CD14-positive monocyte (primary cell): ENCODE data around the gene PTGFRN. TPM values are rescaled to one million over a fixed set of nuclear protein-coding genes. Genes with fewer than 3 reads are reported as not detected.

Source experiments
- DNase-seq, 3 donors: peaks; one replicate each; pipeline ENCODE4 v3.0.0-alpha.2; 2011 to 2022
- H2AFZ ChIP-seq: 2 replicates; pipeline ENCODE4 v1.6.0; 2012; ENCODE audit warnings: mild to moderate bottlenecking, low read depth, low read length, inconsistent platforms; ENCODE audit not compliant: insufficient read depth, poor library complexity, severe bottlenecking
- H3K27ac ChIP-seq, 2 donors: 1 replicate in 1 of 2; 2 replicates in 1 of 2; pipeline ENCODE4 v1.5.1; 2012 to 2013; ENCODE audit warnings: low read length in 2 of 2, control low read depth in 1 of 2, inconsistent platforms in 1 of 2, low read depth in 1 of 2, mild to moderate bottlenecking in 1 of 2
- H3K27me3 ChIP-seq, 2 donors: one replicate each; pipeline versions ENCODE4 v1.6.0 to v1.6.1; 2011 to 2013; ENCODE audit warnings: low read length in 2 of 2; ENCODE audit not compliant: control insufficient read depth in 2 of 2, insufficient read depth in 2 of 2
- H3K36me3 ChIP-seq, 2 donors: replicated peaks in 1 of 2; 1 replicate in 1 of 2; 2 replicates in 1 of 2; pipeline versions ENCODE4 v1.5.1 to v1.6.1; 2012 to 2013; ENCODE audit warnings: low read length in 2 of 2, control low read depth in 1 of 2, inconsistent platforms in 1 of 2, mild to moderate bottlenecking in 1 of 2; ENCODE audit not compliant: insufficient read depth in 2 of 2, control insufficient read depth in 1 of 2
- H3K4me1 ChIP-seq, 2 donors: 1 replicate in 1 of 2; 2 replicates in 1 of 2; pipeline versions ENCODE4 v1.5.1 to v1.6.1; 2012 to 2013; ENCODE audit warnings: low read length in 2 of 2, control low read depth in 1 of 2, inconsistent platforms in 1 of 2, mild to moderate bottlenecking in 1 of 2, moderate library complexity in 1 of 2; ENCODE audit not compliant: insufficient read depth in 2 of 2, control insufficient read depth in 1 of 2
- H3K4me2 ChIP-seq: replicated peaks from 2 replicates; pipeline ENCODE3; 2012; ENCODE audit warnings: low read length, moderate library complexity, mild to moderate bottlenecking; ENCODE audit not compliant: poor library complexity, severe bottlenecking; ENCODE audit errors: extremely low read depth
- H3K4me3 ChIP-seq, 3 experiments: fragments of 200-600 bp in 1 of 3; sonication (generic) in 1 of 3; replicated peaks in 1 of 3; 1 replicate in 2 of 3; 2 replicates in 1 of 3; pipeline ENCODE4 v1.5.1; 2011 to 2013; ENCODE audit warnings: low read length in 3 of 3, mild to moderate bottlenecking in 3 of 3, control low read depth in 2 of 3, low read depth in 2 of 3, inconsistent platforms in 1 of 3, moderate library complexity in 1 of 3
- H3K79me2 ChIP-seq: 2 replicates; pipeline ENCODE4 v1.6.0; 2012; ENCODE audit warnings: mild to moderate bottlenecking, control low read depth, inconsistent platforms, low read length, moderate library complexity; ENCODE audit not compliant: insufficient read depth
- H3K9ac ChIP-seq: 2 replicates; pipeline ENCODE4 v1.6.0; 2017; ENCODE audit warnings: low read length, mild to moderate bottlenecking; ENCODE audit not compliant: insufficient read depth, poor library complexity, severe bottlenecking
- H3K9me3 ChIP-seq, 2 donors: replicated peaks in 1 of 2; 1 replicate in 1 of 2; 2 replicates in 1 of 2; pipeline versions ENCODE4 v1.5.1 to v1.6.1; 2012 to 2013; ENCODE audit warnings: low read length in 2 of 2, control low read depth in 1 of 2; ENCODE audit not compliant: control insufficient read depth in 1 of 2, insufficient read depth in 1 of 2
- H4K20me1 ChIP-seq: 2 replicates; pipeline ENCODE4 v1.6.0; 2012; ENCODE audit warnings: mild to moderate bottlenecking, low read length, control low read depth, moderate library complexity; ENCODE audit not compliant: insufficient read depth
- H3K27ac Mint-ChIP-seq, 7 donors: one replicate each; pipeline ENCODE4 v1.8.0; 2020; ENCODE audit warnings: mild to moderate bottlenecking in 7 of 7, mixed read lengths in 7 of 7, moderate library complexity in 6 of 7, inconsistent platforms in 2 of 7
- H3K27me3 Mint-ChIP-seq, 3 donors: one replicate each; pipeline ENCODE4 v1.8.0; 2021 to 2022; ENCODE audit warnings: low read depth in 3 of 3, mild to moderate bottlenecking in 3 of 3, mixed read lengths in 3 of 3, moderate library complexity in 3 of 3, inconsistent platforms in 1 of 3
- H3K36me3 Mint-ChIP-seq, 2 donors: one replicate each; pipeline ENCODE4 v1.8.0; 2020; ENCODE audit warnings: mixed read lengths in 2 of 2, inconsistent platforms in 1 of 2, mild to moderate bottlenecking in 1 of 2
- H3K4me1 Mint-ChIP-seq: one replicate; pipeline ENCODE4 v1.8.0; 2020; ENCODE audit warnings: mild to moderate bottlenecking, mixed read lengths
- H3K4me3 Mint-ChIP-seq, 2 donors: one replicate each; pipeline ENCODE4 v1.8.0; 2020; ENCODE audit warnings: mild to moderate bottlenecking in 2 of 2, mixed read lengths in 2 of 2, moderate library complexity in 1 of 2
- H3K9me3 Mint-ChIP-seq, 7 donors: one replicate each; pipeline ENCODE4 v1.8.0; 2020 to 2022; ENCODE audit warnings: mixed read lengths in 7 of 7, mild to moderate bottlenecking in 6 of 7, moderate library complexity in 6 of 7, inconsistent platforms in 2 of 7
- CTCF ChIP-seq: fragments of 200-600 bp; IDR thresholded peaks from one replicate; pipeline ENCODE4 v1.8.0; 2022; ENCODE audit warnings: antibody characterized with exemption, mild to moderate bottlenecking
- WGBS: methylation state at CpG from one replicate; pipeline ENCODE4 v1.1.5; 2013; ENCODE audit warnings: missing lambda C conversion rate; ENCODE audit not compliant: insufficient coverage; 5-methylcytosine and 5-hydroxymethylcytosine counted together
- intact Hi-C, 2 donors: fragments of 100-400 bp; cut with micrococcal nuclease; formaldehyde crosslinking; loops; one replicate each; pipeline versions ENCODE4 v1.15.0 to v1.15.1; 2023
- polyA plus RNA-seq, 3 donors: library from polyadenylated mRNA; depleted of rRNA in 1 of 3; unstranded in 2 of 3; stranded (reverse) in 1 of 3; fragments of 300-500 nt in 2 of 3; fragments of >200 nt in 1 of 3; fragmentation: Illumina TruSeq in 2 of 3; gene quantifications; 1 replicate in 2 of 3; 2 replicates in 1 of 3; pipeline ENCODE4 v1.2.3, GENCODE V29; 2012 to 2021

Gene PTGFRN
- polyA plus RNA-seq, 3 donors = 1.5 to 2.9 (median 1.6) TPM

- no peak for DNase-seq
- H3K27ac ChIP-seq = no peak overlapping the region
- 100% methylated on average over 1 of the region's 3 CpGs for WGBS
- no peaks in the 10 kb centered on the region for H3K79me2 ChIP-seq
- H3K4me1 Mint-ChIP-seq = no peaks in the 10 kb centered on the region
- H4K20me1 ChIP-seq = no peaks in the 10 kb centered on the region
- H3K36me3 ChIP-seq = no peaks in the 10 kb centered on the region
- no peak overlapping the region for H3K4me3 ChIP-seq
- no peaks in the 10 kb centered on the region for H3K4me1 ChIP-seq
- H2AFZ ChIP-seq = no peak overlapping the region
- no peak overlapping the region for H3K4me2 ChIP-seq
- peaks cover 3 to 12% (median 8%) of the 10 kb centered on the region in 7 donors for H3K9me3 Mint-ChIP-seq
- no peak overlapping the region for H3K4me3 Mint-ChIP-seq
- H3K27ac Mint-ChIP-seq = no peak overlapping the region
- peaks cover 0 to 3% of the 10 kb centered on the region in 2 donors for H3K9me3 ChIP-seq
- peaks cover 0 to 19% of the 10 kb centered on the region in 2 donors for H3K27me3 ChIP-seq
- no peak overlapping the region for H3K9ac ChIP-seq
- no peak for TF ChIP-seq CTCF
- intact Hi-C loops = no loop called here
- peaks cover 13 to 25% (median 17%) of the 10 kb centered on the region in 3 donors for H3K27me3 Mint-ChIP-seq
- H3K36me3 Mint-ChIP-seq = no peaks in the 10 kb centered on the region
Measured at GRCh38 chr1:116902723-116903383, 6.9 kb upstream of the PTGFRN start.

DNA sequence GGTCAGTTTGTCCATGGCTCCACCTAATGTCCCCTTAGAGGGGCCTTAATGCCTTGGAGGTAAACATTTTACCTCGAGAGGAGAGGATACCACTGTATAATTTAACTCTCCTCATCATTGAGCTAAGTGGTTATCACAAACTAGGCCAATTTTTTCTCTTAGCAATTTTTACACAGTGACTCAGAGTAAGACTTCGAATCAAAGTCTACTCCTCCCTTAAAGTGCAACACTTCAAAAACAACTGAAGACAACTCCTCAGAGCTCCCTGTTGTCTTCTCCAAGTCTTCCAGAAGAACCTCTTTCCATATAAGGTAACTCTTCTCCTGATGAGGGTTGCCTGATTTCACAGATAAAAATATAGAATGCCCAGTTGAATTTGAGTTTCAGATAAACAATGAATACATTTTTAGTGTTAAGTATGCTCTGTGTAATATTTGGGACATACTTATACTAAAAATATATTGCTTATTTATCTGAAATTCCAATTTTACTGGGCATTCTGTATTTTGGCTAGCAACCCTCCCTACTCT is 4.9 kb upstream of the PTGFRN start:
- intact Hi-C loops = no loop called here
- 100% methylated on average over 1 of the region's 2 CpGs for WGBS
- H3K36me3 Mint-ChIP-seq = no peaks in the 10 kb centered on the region

More for the DNA sequence above, 4.9 kb upstream of the PTGFRN start:
- Mint-ChIP-seq H3K4me1 (peaks cover 5% of the 10 kb centered on the region), H3K9me3 (peaks cover 0 to 3% (median under 1%) of the 10 kb centered on the region in 7 donors), H3K27me3 (peaks cover 25 to 44% (median 35%) of the 10 kb centered on the region in 3 donors), H3K4me3 (no peak overlapping the region), H3K27ac (no peak overlapping the region)
- H3K9me3 ChIP-seq = no peaks in the 10 kb centered on the region
- no peak overlapping the region for H3K4me3 ChIP-seq
- peaks cover 4 to 6% of the 10 kb centered on the region in 2 donors for H3K4me1 ChIP-seq
- no peak overlapping the region for H3K4me2 ChIP-seq
- peaks cover 2 to 32% of the 10 kb centered on the region in 2 donors for H3K27me3 ChIP-seq
- no peak for DNase-seq
- H3K79me2 ChIP-seq = no peaks in the 10 kb centered on the region
- no peak overlapping the region for H3K27ac ChIP-seq
- no peak overlapping the region for H2AFZ ChIP-seq
- no peak overlapping the region for H3K9ac ChIP-seq
- H4K20me1 ChIP-seq = no peaks in the 10 kb centered on the region
- H3K36me3 ChIP-seq = no peaks in the 10 kb centered on the region
- no peak for TF ChIP-seq CTCF
